Astrocyte (in vitro differentiated cells and primary cell): Measurements from ENCODE around the gene DPF3. TPM values are rescaled to one million over a fixed set of nuclear protein-coding genes. Genes with fewer than 3 reads are reported as not detected.

Experiments used
- DNase-seq: peaks from one replicate; pipeline ENCODE4 v3.0.0-alpha.2; 2010; ENCODE audit warnings: low read depth
- FAIRE-seq: peaks from 2 replicates; lab custom pipeline; 2011; peaks lifted over from hg19 to GRCh38; lab: Jason Lieb, UNC
- H2AFZ ChIP-seq: 2 replicates; pipeline ENCODE4 v1.6.0; 2012; ENCODE audit warnings: low read depth, low read length, inconsistent platforms
- H3K27ac ChIP-seq: 2 replicates; pipeline ENCODE4 v1.5.1; 2011; ENCODE audit warnings: low read depth, low read length, inconsistent platforms
- H3K27me3 ChIP-seq: 2 replicates; pipeline ENCODE4 v1.6.0; 2011; ENCODE audit warnings: low read length, inconsistent platforms; ENCODE audit not compliant: insufficient read depth
- H3K36me3 ChIP-seq: 2 replicates; pipeline ENCODE4 v1.5.1; 2011; ENCODE audit warnings: low read length, inconsistent platforms; ENCODE audit not compliant: insufficient read depth
- H3K4me1 ChIP-seq: 2 replicates; pipeline ENCODE4 v1.5.1; 2011; ENCODE audit warnings: low read length, inconsistent platforms; ENCODE audit not compliant: insufficient read depth
- H3K4me2 ChIP-seq: 2 replicates; pipeline ENCODE4 v1.6.0; 2012; ENCODE audit warnings: low read length, inconsistent platforms
- H3K4me3 ChIP-seq: 2 replicates; pipeline ENCODE4 v1.5.1; 2011; ENCODE audit warnings: low read depth, mild to moderate bottlenecking, low read length, inconsistent platforms; ENCODE audit not compliant: insufficient read depth
- H3K79me2 ChIP-seq: 2 replicates; pipeline ENCODE4 v1.6.0; 2012; ENCODE audit warnings: mild to moderate bottlenecking, low read length, inconsistent platforms; ENCODE audit not compliant: insufficient read depth
- H3K9ac ChIP-seq: 2 replicates; pipeline ENCODE4 v1.6.0; 2012; ENCODE audit warnings: mild to moderate bottlenecking, low read length, inconsistent platforms
- H3K9me3 ChIP-seq: 2 replicates; pipeline ENCODE4 v1.5.1; 2012; ENCODE audit warnings: low read depth, mild to moderate bottlenecking, low read length, inconsistent platforms; ENCODE audit not compliant: insufficient read depth
- H4K20me1 ChIP-seq: 2 replicates; pipeline ENCODE4 v1.6.0; 2012; ENCODE audit warnings: low read length, inconsistent platforms; ENCODE audit not compliant: insufficient read depth
- H3K27ac Mint-ChIP-seq: one replicate; pipeline ENCODE4 v1.8.0; 2021; ENCODE audit warnings: mild to moderate bottlenecking, mixed read lengths; ENCODE audit not compliant: unreplicated experiment
- H3K27me3 Mint-ChIP-seq: one replicate; pipeline ENCODE4 v1.8.0; 2021; ENCODE audit warnings: low read depth, mixed read lengths; ENCODE audit not compliant: unreplicated experiment
- H3K36me3 Mint-ChIP-seq: one replicate; pipeline ENCODE4 v1.8.0; 2021; ENCODE audit warnings: low read depth, mixed read lengths; ENCODE audit not compliant: unreplicated experiment
- H3K4me1 Mint-ChIP-seq: one replicate; pipeline ENCODE4 v1.8.0; 2021; ENCODE audit warnings: low read depth, mixed read lengths; ENCODE audit not compliant: unreplicated experiment
- H3K4me3 Mint-ChIP-seq: one replicate; pipeline ENCODE4 v1.8.0; 2021; ENCODE audit warnings: mild to moderate bottlenecking, moderate library complexity, mixed read lengths; ENCODE audit not compliant: unreplicated experiment
- H3K9me3 Mint-ChIP-seq: one replicate; pipeline ENCODE4 v1.8.0; 2021; ENCODE audit warnings: mild to moderate bottlenecking, mixed read lengths; ENCODE audit not compliant: unreplicated experiment
- CTCF ChIP-seq: IDR thresholded peaks from 2 replicates; pipeline ENCODE4 v1.5.1; 2011; ENCODE audit warnings: low read depth, mild to moderate bottlenecking, inconsistent platforms, low read length, moderate library complexity; ENCODE audit not compliant: insufficient read depth
- EZH2 ChIP-seq: IDR thresholded peaks from 2 replicates; pipeline ENCODE4 v1.6.1; 2012; ENCODE audit warnings: mild to moderate bottlenecking, low read length, inconsistent platforms; ENCODE audit not compliant: insufficient read depth
- total RNA-seq: library from RNA; stranded (reverse); gene quantifications from 2 replicates; pipeline ENCODE4 v1.2.1, GENCODE V29; 2021

DPF3 gene
- total RNA-seq, 1 donor from 2014 or later, result 2.4 TPM

DNA sequence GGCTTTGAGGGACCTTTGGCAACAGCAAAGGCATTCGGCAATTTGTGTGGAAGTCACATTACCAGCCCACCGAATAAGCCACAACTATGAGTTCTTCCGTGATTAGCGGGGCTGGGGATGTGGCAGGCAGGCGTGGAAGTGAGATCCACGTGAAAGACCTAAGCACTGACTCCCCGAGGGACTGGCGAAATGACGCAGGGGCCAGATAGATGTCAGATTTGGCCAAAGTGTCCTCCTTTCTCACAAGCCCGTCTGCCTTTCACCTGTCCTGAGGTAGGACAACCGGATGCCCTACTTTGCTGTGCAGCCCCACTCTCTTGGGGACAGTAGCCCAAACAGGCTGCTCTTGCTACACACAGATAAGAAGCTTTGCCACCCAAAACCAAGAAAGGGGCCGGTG is 54.5 kb downstream of the DPF3 start:
- H3K27me3 Mint-ChIP-seq, result peaks cover 3% of the 10 kb centered on the region
- no peaks in the 10 kb centered on the region for H3K36me3 ChIP-seq
- no peak for DNase-seq
- no peak overlapping the region for H3K4me3 ChIP-seq
- H3K27ac Mint-ChIP-seq, result no peak overlapping the region
- H3K27ac ChIP-seq, result no peak overlapping the region
- H4K20me1 ChIP-seq, result peaks cover 40% of the 10 kb centered on the region
- peaks cover 5% of the 10 kb centered on the region for H3K36me3 Mint-ChIP-seq
- H3K9me3 Mint-ChIP-seq, result peaks cover 5% of the 10 kb centered on the region
- no peak overlapping the region for H3K9ac ChIP-seq
- H2AFZ ChIP-seq, result no peak overlapping the region
- H3K4me3 Mint-ChIP-seq, result no peak overlapping the region
- no peaks in the 10 kb centered on the region for H3K4me1 Mint-ChIP-seq
- peaks cover 57% of the 10 kb centered on the region for H3K79me2 ChIP-seq
- H3K4me2 ChIP-seq, result no peak overlapping the region
- no peak for FAIRE-seq
- H3K9me3 ChIP-seq, result no peaks in the 10 kb centered on the region
- TF ChIP-seq CTCF (no peak), EZH2 (no peak)
- no peaks in the 10 kb centered on the region for H3K27me3 ChIP-seq
- H3K4me1 ChIP-seq, result peaks cover 2% of the 10 kb centered on the region

- Mint-ChIP-seq H3K4me3 (no peak overlapping the region), H3K27me3 (peaks cover 5% of the 10 kb centered on the region), H3K9me3 (peaks cover 5% of the 10 kb centered on the region), H3K36me3 (peaks cover 3% of the 10 kb centered on the region), H3K27ac (no peak overlapping the region), H3K4me1 (no peaks in the 10 kb centered on the region)
- Histone ChIP-seq H3K9me3 (no peaks in the 10 kb centered on the region), H3K36me3 (no peaks in the 10 kb centered on the region), H2AFZ (no peak overlapping the region), H3K9ac (no peak overlapping the region), H3K4me2 (no peak overlapping the region), H3K79me2 (peaks cover 69% of the 10 kb centered on the region), H3K4me3 (no peak overlapping the region), H3K27me3 (no peaks in the 10 kb centered on the region), H3K4me1 (peaks cover 4% of the 10 kb centered on the region), H4K20me1 (peaks cover 47% of the 10 kb centered on the region), H3K27ac (no peak overlapping the region)
- DNase-seq (no peak), FAIRE-seq (no peak)
- no peak for TF ChIP-seq CTCF
- TF ChIP-seq EZH2, result no peak
These were observed 57.8 kb downstream of the DPF3 start for GRCh38 chr14:72836085-72836484.

DNA sequence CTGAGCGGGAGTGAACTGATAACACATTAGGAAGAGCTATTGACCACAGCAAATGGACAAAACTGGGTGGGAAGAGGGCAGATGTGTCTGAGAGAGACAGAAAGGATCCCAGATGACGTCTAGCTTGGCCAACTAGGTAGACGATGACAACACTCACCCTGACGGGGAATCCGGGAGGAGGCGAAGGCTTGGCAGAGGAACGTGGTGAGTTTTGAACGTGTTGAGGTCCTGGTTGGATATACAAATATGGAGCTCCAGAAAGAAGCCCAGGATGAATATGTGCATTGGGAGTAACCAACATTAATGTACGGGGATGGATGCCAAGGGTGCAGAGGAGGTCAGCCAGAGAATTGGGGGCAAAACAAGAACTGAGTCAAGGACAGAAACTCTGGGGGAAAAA is 60.7 kb downstream of the DPF3 start:
- Histone ChIP-seq H3K27me3 (no peaks in the 10 kb centered on the region), H3K4me3 (no peak overlapping the region), H3K4me2 (no peak overlapping the region), H3K27ac (no peak overlapping the region), H3K79me2 (peaks cover 77% of the 10 kb centered on the region), H3K36me3 (no peaks in the 10 kb centered on the region), H2AFZ (no peak overlapping the region), H3K4me1 (peaks cover 7% of the 10 kb centered on the region), H4K20me1 (peaks cover 43% of the 10 kb centered on the region), H3K9me3 (no peaks in the 10 kb centered on the region), H3K9ac (no peak overlapping the region)
- peaks cover 7% of the 10 kb centered on the region for H3K9me3 Mint-ChIP-seq
- no peak overlapping the region for H3K4me3 Mint-ChIP-seq
- TF ChIP-seq CTCF, result no peak
- no peak for TF ChIP-seq EZH2
- H3K36me3 Mint-ChIP-seq, result peaks cover 3% of the 10 kb centered on the region
- no peaks in the 10 kb centered on the region for H3K4me1 Mint-ChIP-seq
- H3K27me3 Mint-ChIP-seq, result peaks cover 5% of the 10 kb centered on the region
- DNase-seq (no peak), FAIRE-seq (no peak)
- no peak overlapping the region for H3K27ac Mint-ChIP-seq
